ENCODE measurements around the gene MPP3.
"Not testable (repeated sequence)": the region's sequence is repeated elsewhere in the genome, so short reads cannot be mapped to it uniquely, and the experiment has no call there.

MPP3 gene

GRCh38 chr17:43832976-43833829 lies at the start of gene MPP3:
Gene MPP3, minus strand, starts transcription at chr17:43833146. Its CDS starts 1,240 bp downstream, at chr17:43831906.
- peak; percentile 17 for DNase-seq (ENCODE audit: low read depth)

GRCh38 chr17:43881758-43882505 lies 49.0 kb upstream of the MPP3 start:
- no peak for DNase-seq (ENCODE audit: low read depth)

- DNase-seq (ENCODE audit: low read depth), result no peak
Observed at GRCh38 chr17:43881181-43881580, 48.2 kb upstream of the MPP3 start.

GRCh38 chr17:43880420-43880991 lies 47.6 kb upstream of the MPP3 start:
- DNase-seq (ENCODE audit: low read depth), result no peak

- no peak for DNase-seq (ENCODE audit: low read depth)
Observed at GRCh38 chr17:43879723-43880419, 46.9 kb upstream of the MPP3 start.

- peak; percentile 83 for DNase-seq (ENCODE audit: low read depth)
Observed at GRCh38 chr17:43878260-43879175, 45.6 kb upstream of the MPP3 start.

GRCh38 chr17:43877451-43878155 lies 44.7 kb upstream of the MPP3 start:
- DNase-seq (ENCODE audit: low read depth), result no peak

- DNase-seq (ENCODE audit: low read depth), result no peak
Observed at GRCh38 chr17:43877031-43877430, 44.1 kb upstream of the MPP3 start.

- DNase-seq (ENCODE audit: low read depth), result no peak
Observed at GRCh38 chr17:43875476-43876147, 42.7 kb upstream of the MPP3 start.

GRCh38 chr17:43874293-43874692 lies 41.3 kb upstream of the MPP3 start:
- DNase-seq (ENCODE audit: low read depth), result no peak

- no peak for DNase-seq (ENCODE audit: low read depth)
Observed at GRCh38 chr17:43873815-43874214, 40.9 kb upstream of the MPP3 start.

- no peak for DNase-seq (ENCODE audit: low read depth)
Observed at GRCh38 chr17:43873091-43873490, 40.1 kb upstream of the MPP3 start.

GRCh38 chr17:43871946-43872690 lies 39.2 kb upstream of the MPP3 start:
- DNase-seq (ENCODE audit: low read depth), result no peak

- not testable (repeated sequence) for DNase-seq (ENCODE audit: low read depth)
Observed at GRCh38 chr17:43869031-43869430, 36.1 kb upstream of the MPP3 start.

GRCh38 chr17:43868226-43868994 lies 35.5 kb upstream of the MPP3 start:
- no peak for DNase-seq (ENCODE audit: low read depth)

- DNase-seq (ENCODE audit: low read depth), result no peak
Observed at GRCh38 chr17:43864161-43864984, 31.4 kb upstream of the MPP3 start.

- DNase-seq (ENCODE audit: low read depth), result no peak
Observed at GRCh38 chr17:43861960-43862359, 29.0 kb upstream of the MPP3 start.

Measured in fibroblast of the conjunctiva (primary cell).